ENCODE measurements around the gene NDST3.

The NDST3 gene
- total RNA-seq: 0 to 2.6 (median 0) reads per million in 17 experiments

GRCh38 chr4:118034053-118034785, at the start of gene NDST3:
NDST3 (plus strand) TSS chr4:118034486; CDS start chr4:118053911, 19,425 bp downstream.
- peak; percentile 56 to 73 (median 67) for DNase-seq

- DNase-seq: no peak
Observed at GRCh38 chr4:117986321-117986720, 48.0 kb upstream of the NDST3 start.

GRCh38 chr4:117987464-117987863, 46.8 kb upstream of the NDST3 start:
- peak in 2 of 4 experiments; percentile 28 to 41 for DNase-seq

GRCh38 chr4:117996891-117997290, 37.4 kb upstream of the NDST3 start:
- DNase-seq: no peak

GRCh38 chr4:118004088-118004487, 30.2 kb upstream of the NDST3 start:
- no peak for DNase-seq

GRCh38 chr4:118005883-118006282, 28.4 kb upstream of the NDST3 start:
- DNase-seq: no peak

- DNase-seq: no peak
Observed at GRCh38 chr4:118012142-118012541, 22.1 kb upstream of the NDST3 start.

GRCh38 chr4:118014831-118015230, 19.5 kb upstream of the NDST3 start:
- DNase-seq: no peak

GRCh38 chr4:118018381-118019145, 15.7 kb upstream of the NDST3 start:
- DNase-seq: no peak

GRCh38 chr4:118026806-118027205, 7.5 kb upstream of the NDST3 start:
- no peak for DNase-seq

GRCh38 chr4:118029224-118029623, 5.1 kb upstream of the NDST3 start:
- no peak for DNase-seq

- DNase-seq: no peak
Observed at GRCh38 chr4:118032691-118033090, 1.6 kb upstream of the NDST3 start.

- peak in 3 of 4 experiments; percentile 6 to 27 (median 25) for DNase-seq
Observed at GRCh38 chr4:118033148-118034052, 886 bp upstream of the NDST3 start.

GRCh38 chr4:118035309-118035708, 1.0 kb downstream of the NDST3 start:
- DNase-seq: no peak

GRCh38 chr4:118036336-118036735, 2.0 kb downstream of the NDST3 start:
- no peak for DNase-seq

- no peak for DNase-seq
Observed at GRCh38 chr4:118037955-118038354, 3.7 kb downstream of the NDST3 start.

- DNase-seq: no peak
Observed at GRCh38 chr4:118046323-118046722, 12.0 kb downstream of the NDST3 start.

- no peak for DNase-seq
Observed at GRCh38 chr4:118047043-118047442, 12.8 kb downstream of the NDST3 start.

- no peak for DNase-seq
Observed at GRCh38 chr4:118058955-118059354, 24.7 kb downstream of the NDST3 start.

- DNase-seq: no peak
Observed at GRCh38 chr4:118059397-118059796, 25.1 kb downstream of the NDST3 start.

GRCh38 chr4:118076958-118077766, 42.9 kb downstream of the NDST3 start:
- peak; percentile 28 to 41 (median 38) for DNase-seq

- no peak for DNase-seq
Observed at GRCh38 chr4:118077767-118078105, 43.5 kb downstream of the NDST3 start.

Measured in suppressor macrophage (primary cell).